Testis (tissue), 3 donors: Measurements from ENCODE around the gene GPC6. TPM values are rescaled to one million over a fixed set of nuclear protein-coding genes. Genes with fewer than 3 reads are reported as not detected.

ENCODE experiments used
- DNase-seq: peaks from one replicate; pipeline ENCODE4 v3.0.0-alpha.2; 2019
- H3K27ac ChIP-seq, 2 donors: fragments of 200-600 bp; sonication (generic); one replicate each; pipeline ENCODE4 v1.5.1; 2019
- H3K27me3 ChIP-seq: fragments of 200-600 bp; sonication (generic); one replicate; pipeline ENCODE4 v1.5.1; 2019
- H3K36me3 ChIP-seq: fragments of 200-600 bp; sonication (generic); one replicate; pipeline ENCODE4 v1.5.1; 2017; ENCODE audit warnings: low read depth; ENCODE audit errors: missing control alignments
- H3K4me1 ChIP-seq: fragments of 200-600 bp; sonication (generic); one replicate; pipeline ENCODE4 v1.5.1; 2019
- H3K4me3 ChIP-seq, 2 donors: fragments of 200-600 bp; sonication (generic); one replicate each; pipeline ENCODE4 v1.5.1; 2017 to 2019
- H3K9me3 ChIP-seq: fragments of 200-600 bp; sonication (generic); one replicate; pipeline ENCODE4 v1.5.1; 2017
- CTCF ChIP-seq, 3 experiments: fragments of 450-650 bp in 2 of 3; fragments of 200-600 bp in 1 of 3; sonication (generic) in 1 of 3; IDR thresholded peaks; one replicate each; pipeline ENCODE4 v1.5.1; 2016 to 2019; ENCODE audit warnings: antibody characterized with exemption in 3 of 3, mild to moderate bottlenecking in 2 of 3, moderate library complexity in 1 of 3
- POLR2A ChIP-seq: fragments of 450-650 bp; IDR thresholded peaks from one replicate; pipeline ENCODE4 v1.6.1; 2017; ENCODE audit warnings: antibody characterized with exemption, mild to moderate bottlenecking, moderate library complexity
- WGBS, 2 donors: methylation state at CpG; one replicate each; pipeline ENCODE4 v1.1.5; 2018; 5-methylcytosine and 5-hydroxymethylcytosine counted together
- intact Hi-C: fragments of 100-400 bp; cut with DNase I; formaldehyde crosslinking; loops from one replicate; pipeline ENCODE4 v1.15.1; 2023; ENCODE audit warnings: low total_unique reads
- polyA plus RNA-seq: library from polyadenylated mRNA; stranded (reverse); fragments of 350-450 nt; fragmentation: Illumina TruSeq; extraction: RNeasy Lipid Tissue Mini Kit (QIAGEN cat#74804); gene quantifications from one replicate; pipeline ENCODE4 v1.2.3, GENCODE V29; 2014; ENCODE audit warnings: low read depth, low replicate concordance; ENCODE audit not compliant: insufficient read depth
- total RNA-seq, 2 donors: library from RNA; depleted of rRNA; stranded (reverse); fragments of >200 nt; gene quantifications; one replicate each; pipeline ENCODE4 v1.2.3, GENCODE V29; 2016

Gene GPC6
- total and polyA plus RNA-seq, 3 donors from 2014 or later = 2.2 to 6.9 (median 4.3) TPM

GRCh38 chr13:93729383-93729782 is 502.8 kb downstream of the GPC6 start:
- DNase-seq = no peak
- intact Hi-C loops = no loop called here

GRCh38 chr13:93730780-93731179 is 504.2 kb downstream of the GPC6 start:
- Histone ChIP-seq H3K9me3 (no peaks in the 10 kb centered on the region), H3K4me1 (no peaks in the 10 kb centered on the region), H3K27me3 (no peaks in the 10 kb centered on the region), H3K27ac (no peak overlapping the region), H3K36me3 (no peaks in the 10 kb centered on the region), H3K4me3 (no peak overlapping the region)
- no peak for TF ChIP-seq POLR2A
- TF ChIP-seq CTCF (IDR thresholded peaks at IDR 0.05) = no peak
- intact Hi-C loops = no loop called here
- DNase-seq = no peak
- WGBS, 2 donors = 90 to 96% methylated on average over 3 of the region's 3 CpGs

More at GRCh38 chr13:93729383-93729782, 502.8 kb downstream of the GPC6 start:
- H3K36me3 ChIP-seq = no peaks in the 10 kb centered on the region
- H3K27me3 ChIP-seq = no peaks in the 10 kb centered on the region
- no peak overlapping the region for H3K4me3 ChIP-seq
- no peaks in the 10 kb centered on the region for H3K9me3 ChIP-seq
- TF ChIP-seq CTCF (IDR thresholded peaks at IDR 0.05) (no peak), POLR2A (no peak)
- H3K4me1 ChIP-seq = no peaks in the 10 kb centered on the region
- WGBS, 2 donors = 79 to 91% methylated on average over 2 of the region's 2 CpGs
- H3K27ac ChIP-seq = no peak overlapping the region

GRCh38 chr13:93732186-93732585 is 505.6 kb downstream of the GPC6 start:
- H3K36me3 ChIP-seq = no peaks in the 10 kb centered on the region
- no peaks in the 10 kb centered on the region for H3K4me1 ChIP-seq
- H3K4me3 ChIP-seq = no peak overlapping the region
- 77 to 90% methylated on average over 2 of the region's 2 CpGs for WGBS, 2 donors
- H3K9me3 ChIP-seq = no peaks in the 10 kb centered on the region
- no peaks in the 10 kb centered on the region for H3K27me3 ChIP-seq
- DNase-seq = no peak
- TF ChIP-seq CTCF (IDR thresholded peaks at IDR 0.05) = no peak
- TF ChIP-seq POLR2A = no peak
- intact Hi-C loops = no loop called here
- H3K27ac ChIP-seq = no peak overlapping the region

GRCh38 chr13:93736081-93736480 is 509.5 kb downstream of the GPC6 start:
- TF ChIP-seq CTCF (IDR thresholded peaks at IDR 0.05) (no peak), POLR2A (no peak)
- Histone ChIP-seq H3K27ac (no peak overlapping the region), H3K4me1 (no peaks in the 10 kb centered on the region), H3K36me3 (no peaks in the 10 kb centered on the region), H3K9me3 (no peaks in the 10 kb centered on the region), H3K27me3 (no peaks in the 10 kb centered on the region), H3K4me3 (no peak overlapping the region)
- DNase-seq = no peak
- intact Hi-C loops = no loop called here

GRCh38 chr13:93736909-93737308 is 510.3 kb downstream of the GPC6 start:
- Histone ChIP-seq H3K9me3 (no peaks in the 10 kb centered on the region), H3K27ac (no peak overlapping the region), H3K36me3 (no peaks in the 10 kb centered on the region), H3K27me3 (no peaks in the 10 kb centered on the region), H3K4me3 (no peak overlapping the region), H3K4me1 (no peaks in the 10 kb centered on the region)
- intact Hi-C loops = no loop called here
- no peak for TF ChIP-seq CTCF (IDR thresholded peaks at IDR 0.05)
- TF ChIP-seq POLR2A = no peak
- WGBS, 2 donors = 91 to 93% methylated on average over 3 of the region's 3 CpGs
- no peak for DNase-seq
